SU-DHL-6 (cell line): ENCODE results near the gene SOX15.

ENCODE experiments used
- H2AFZ ChIP-seq: fragments of 200-600 bp; sonication (generic); 2 replicates; pipeline ENCODE4 v1.6.1; 2014; ENCODE audit warnings: low read depth, mild to moderate bottlenecking, moderate library complexity, mixed read lengths, antibody characterized with exemption, low read length; ENCODE audit not compliant: severe bottlenecking
- H3F3A ChIP-seq: fragments of 200-600 bp; shearing (Covaris generic); 2 replicates; pipeline ENCODE4 v1.6.0; 2016; ENCODE audit warnings: antibody characterized with exemption, mild to moderate bottlenecking; ENCODE audit not compliant: insufficient read depth
- H3K27ac ChIP-seq: fragments of 200-600 bp; sonication (generic); 2 replicates; pipeline ENCODE4 v1.5.1; 2016; ENCODE audit warnings: low read depth, mild to moderate bottlenecking, low read length, moderate library complexity, mixed read lengths
- H3K27me3 ChIP-seq: fragments of 200-600 bp; sonication (generic), shearing (Covaris generic); 2 replicates; pipeline ENCODE4 v1.6.0; 2014; ENCODE audit warnings: mild to moderate bottlenecking, low read length
- H3K36me3 ChIP-seq: fragments of 200-600 bp; sonication (generic); 2 replicates; pipeline ENCODE4 v1.6.1; 2014; ENCODE audit warnings: mild to moderate bottlenecking, low read length, mixed read lengths
- H3K4me2 ChIP-seq: fragments of 300-600, 200-600 bp; shearing (Covaris generic), sonication (generic); 2 replicates; pipeline ENCODE4 v1.6.0; 2014; ENCODE audit warnings: low read length, low read depth, mild to moderate bottlenecking; ENCODE audit not compliant: poor library complexity, severe bottlenecking
- H3K4me3 ChIP-seq: fragments of 200-600 bp; sonication (generic); 2 replicates; pipeline ENCODE4 v1.5.1; 2014; ENCODE audit warnings: antibody characterized with exemption, low read length, mild to moderate bottlenecking, mixed read lengths; ENCODE audit not compliant: insufficient read depth, poor library complexity, severe bottlenecking
- H3K79me2 ChIP-seq: fragments of 200-600 bp; sonication (generic); 2 replicates; pipeline ENCODE4 v1.6.1; 2014; ENCODE audit warnings: mild to moderate bottlenecking, low read length, moderate library complexity; ENCODE audit not compliant: insufficient read depth
- H3K9ac ChIP-seq: fragments of 200-600 bp; sonication (generic); 2 replicates; pipeline ENCODE4 v1.7.0; 2014; ENCODE audit warnings: mild to moderate bottlenecking, low read length
- H3K9me2 ChIP-seq: fragments of 200-600 bp; sonication (generic); replicated peaks from 2 replicates; pipeline ENCODE4 v1.6.1; 2014; ENCODE audit warnings: low read length; ENCODE audit not compliant: insufficient read depth
- H3K9me3 ChIP-seq: fragments of 200-600 bp; sonication (generic); 2 replicates; pipeline ENCODE4 v1.6.1; 2014; ENCODE audit warnings: low read length, mixed read lengths; ENCODE audit not compliant: insufficient read depth
- H4K20me1 ChIP-seq: fragments of 200-600 bp; sonication (generic); 2 replicates; pipeline ENCODE4 v1.6.1; 2014; ENCODE audit warnings: low read depth, mild to moderate bottlenecking, antibody characterized with exemption, low read length, moderate library complexity, mixed read lengths
- CTCF ChIP-seq: fragments of 200-600 bp; sonication (generic); IDR thresholded peaks from one replicate; pipeline ENCODE4 v1.5.1; 2017; ENCODE audit warnings: antibody characterized with exemption, mild to moderate bottlenecking, low read length, moderate library complexity; ENCODE audit not compliant: insufficient read depth, poor library complexity, severe bottlenecking
- EZH2phosphoT487 ChIP-seq: fragments of 200-600 bp; sonication (generic), shearing (Covaris generic); conservative IDR thresholded peaks from 2 replicates; pipeline ENCODE4 v1.6.1; 2018; ENCODE audit warnings: mild to moderate bottlenecking, antibody characterized with exemption, low read length, moderate library complexity, mixed read lengths

Gene SOX15

GRCh38 chr17:7589891-7590691 is at the start of gene SOX15:
Gene SOX15 (minus strand): TSS chr17:7590094. CDS start chr17:7589676, 418 bp downstream.
- H3K9ac ChIP-seq, result no peak within 1 kb of the TSS
- H3K4me3 ChIP-seq, result no peak within 1 kb of the TSS

GRCh38 chr17:7636163-7636562 is 46.3 kb upstream of the SOX15 start:
- no peaks in the 10 kb centered on the region for H3K27me3 ChIP-seq
- no peaks in the 10 kb centered on the region for H3K79me2 ChIP-seq
- TF ChIP-seq EZH2phosphoT487 (no peak), CTCF (no peak)
- H3K9me2 ChIP-seq, result no peaks in the 10 kb centered on the region
- no peaks in the 10 kb centered on the region for H3F3A ChIP-seq
- no peaks in the 10 kb centered on the region for H3K36me3 ChIP-seq
- no peak overlapping the region for H3K4me3 ChIP-seq
- no peak overlapping the region for H3K9ac ChIP-seq
- H3K4me2 ChIP-seq, result no peak overlapping the region
- no peaks in the 10 kb centered on the region for H4K20me1 ChIP-seq
- no peak overlapping the region for H3K27ac ChIP-seq
- no peaks in the 10 kb centered on the region for H3K9me3 ChIP-seq
- no peak overlapping the region for H2AFZ ChIP-seq

More at GRCh38 chr17:7589891-7590691, at the start of gene SOX15:
- Histone ChIP-seq H3K4me2 (no peak within 1 kb of the TSS), H3F3A (no peaks in the 10 kb centered on the region), H3K36me3 (peaks cover 6% of the 10 kb centered on the region; the same call in 1 of the 2 replicates), H4K20me1 (no peaks in the 10 kb centered on the region), H3K79me2 (peaks cover 10% of the 10 kb centered on the region), H3K27me3 (no peaks in the 10 kb centered on the region), H3K9me2 (no peaks in the 10 kb centered on the region), H2AFZ (no peak within 1 kb of the TSS), H3K9me3 (no peaks in the 10 kb centered on the region), H3K27ac (no peak within 1 kb of the TSS)
- TF ChIP-seq EZH2phosphoT487 (no peak), CTCF (no peak)

- H3K9me2 ChIP-seq, result no peaks in the 10 kb centered on the region
- H3K9me3 ChIP-seq, result no peaks in the 10 kb centered on the region
- H3K4me2 ChIP-seq, result no peak overlapping the region
- no peaks in the 10 kb centered on the region for H3K27me3 ChIP-seq
- no peak overlapping the region for H3K9ac ChIP-seq
- no peak overlapping the region for H2AFZ ChIP-seq
- H3K36me3 ChIP-seq, result no peaks in the 10 kb centered on the region
- no peak for TF ChIP-seq CTCF
- TF ChIP-seq EZH2phosphoT487, result no peak
- H3K4me3 ChIP-seq, result no peak overlapping the region
- H4K20me1 ChIP-seq, result no peaks in the 10 kb centered on the region
- H3K79me2 ChIP-seq, result no peaks in the 10 kb centered on the region
- H3F3A ChIP-seq, result no peaks in the 10 kb centered on the region
- H3K27ac ChIP-seq, result no peak overlapping the region
Observed at GRCh38 chr17:7634384-7634783, 44.5 kb upstream of the SOX15 start.
